Mesenchymal stem cell (in vitro differentiated cells and primary cell): ENCODE measurements around the gene COBL.

Experiments
- DNase-seq: peaks from one replicate; pipeline ENCODE4 v3.0.0-alpha.2; 2013
- H2AFZ ChIP-seq: one replicate; pipeline ENCODE4 v1.6.1; 2013; ENCODE audit warnings: low read depth, mild to moderate bottlenecking, control low read depth, inconsistent platforms, low read length, moderate library complexity
- H2AK5ac ChIP-seq: 2 replicates; pipeline ENCODE4 v1.6.1; 2013; ENCODE audit warnings: low read length, moderate library complexity, mild to moderate bottlenecking, inconsistent platforms; ENCODE audit not compliant: severe bottlenecking
- H2BK120ac ChIP-seq: one replicate; pipeline ENCODE4 v1.6.1; 2013; ENCODE audit warnings: low read depth, mild to moderate bottlenecking, inconsistent platforms, low read length, moderate library complexity
- H2BK12ac ChIP-seq, 2 experiments: one replicate each; pipeline ENCODE4 v1.6.1; 2013; ENCODE audit warnings: inconsistent platforms in 2 of 2, low read length in 2 of 2, mild to moderate bottlenecking in 2 of 2, moderate library complexity in 2 of 2, control low read depth in 1 of 2
- H2BK15ac ChIP-seq: one replicate; pipeline ENCODE4 v1.6.1; 2013; ENCODE audit warnings: mild to moderate bottlenecking, low read depth, inconsistent platforms; ENCODE audit not compliant: poor library complexity, severe bottlenecking
- H2BK5ac ChIP-seq: 2 replicates; pipeline ENCODE4 v1.6.1; 2013; ENCODE audit warnings: low read depth, mild to moderate bottlenecking, low read length, control low read depth, inconsistent platforms; ENCODE audit not compliant: poor library complexity, severe bottlenecking
- H3K14ac ChIP-seq, 2 experiments: one replicate each; pipeline ENCODE4 v1.6.1; 2013; ENCODE audit warnings: inconsistent platforms in 2 of 2, low read length in 2 of 2, control low read depth in 1 of 2, mild to moderate bottlenecking in 1 of 2, moderate library complexity in 1 of 2
- H3K18ac ChIP-seq, 2 experiments: one replicate each; pipeline ENCODE4 v1.6.1; 2013; ENCODE audit warnings: inconsistent platforms in 2 of 2, low read length in 2 of 2, control low read depth in 1 of 2, low read depth in 1 of 2, mild to moderate bottlenecking in 1 of 2
- H3K23ac ChIP-seq, 2 experiments: one replicate each; pipeline ENCODE4 v1.6.1; 2013; ENCODE audit warnings: inconsistent platforms in 2 of 2, low read length in 2 of 2, mild to moderate bottlenecking in 2 of 2, moderate library complexity in 2 of 2, control low read depth in 1 of 2
- H3K27ac ChIP-seq: 2 replicates; pipeline ENCODE4 v1.5.1; 2013; ENCODE audit warnings: mild to moderate bottlenecking, moderate library complexity, low read length, control low read depth, inconsistent platforms; ENCODE audit not compliant: poor library complexity, severe bottlenecking
- H3K27me3 ChIP-seq, 2 experiments: 2 replicates each; pipeline versions ENCODE4 v1.6.1 to v1.7.0; 2013; ENCODE audit warnings: low read length in 2 of 2, mild to moderate bottlenecking in 2 of 2, moderate library complexity in 2 of 2, control low read depth in 1 of 2, inconsistent platforms in 1 of 2; ENCODE audit not compliant: control insufficient read depth in 1 of 2, insufficient read depth in 1 of 2
- H3K36me3 ChIP-seq, 2 experiments: 2 replicates each; pipeline versions ENCODE4 v1.6.1 to v1.7.0; 2013; ENCODE audit warnings: low read length in 2 of 2, control low read depth in 1 of 2, inconsistent platforms in 1 of 2, low read depth in 1 of 2, mild to moderate bottlenecking in 1 of 2; ENCODE audit not compliant: insufficient read depth in 2 of 2, control insufficient read depth in 1 of 2
- H3K4ac ChIP-seq, 2 experiments: one replicate each; pipeline ENCODE4 v1.6.1; 2013; ENCODE audit warnings: inconsistent platforms in 2 of 2, low read length in 2 of 2, mild to moderate bottlenecking in 2 of 2, moderate library complexity in 2 of 2, control low read depth in 1 of 2, low read depth in 1 of 2
- H3K4me1 ChIP-seq: 2 replicates; pipeline ENCODE4 v1.6.1; 2013; ENCODE audit warnings: low read depth, low read length, control low read depth; ENCODE audit not compliant: control insufficient read depth, insufficient read depth
- H3K4me2 ChIP-seq: 2 replicates; pipeline ENCODE4 v1.6.1; 2013; ENCODE audit warnings: low read length, mild to moderate bottlenecking, inconsistent platforms; ENCODE audit not compliant: poor library complexity, severe bottlenecking
- H3K4me3 ChIP-seq, 2 experiments: 2 replicates each; pipeline versions ENCODE4 v1.5.1 to v1.7.0; 2013; ENCODE audit warnings: low read length in 2 of 2, mild to moderate bottlenecking in 2 of 2, control low read depth in 1 of 2, low read depth in 1 of 2; ENCODE audit not compliant: insufficient read depth in 1 of 2
- H3K79me1 ChIP-seq: replicated peaks from 2 replicates; pipeline ENCODE4 v1.6.1; 2013; ENCODE audit warnings: mild to moderate bottlenecking, control low read depth, low read length, inconsistent platforms; ENCODE audit not compliant: poor library complexity, severe bottlenecking
- H3K9ac ChIP-seq: 2 replicates; pipeline ENCODE4 v1.7.0; 2013; ENCODE audit warnings: mild to moderate bottlenecking, low read length, moderate library complexity
- H3K9me3 ChIP-seq: 2 replicates; pipeline ENCODE4 v1.7.0; 2013; ENCODE audit warnings: mild to moderate bottlenecking, low read length; ENCODE audit not compliant: control insufficient read depth
- H4K8ac ChIP-seq: one replicate; pipeline ENCODE4 v1.6.1; 2013; ENCODE audit warnings: inconsistent platforms, mild to moderate bottlenecking, low read length, moderate library complexity
- H4K91ac ChIP-seq: one replicate; pipeline ENCODE4 v1.6.1; 2013; ENCODE audit warnings: mild to moderate bottlenecking, low read length, inconsistent platforms
- WGBS: methylation state at CpG from one replicate; pipeline ENCODE4 v1.1.7; 2013; ENCODE audit warnings: mixed read lengths; 5-methylcytosine and 5-hydroxymethylcytosine counted together

COBL gene

DNA sequence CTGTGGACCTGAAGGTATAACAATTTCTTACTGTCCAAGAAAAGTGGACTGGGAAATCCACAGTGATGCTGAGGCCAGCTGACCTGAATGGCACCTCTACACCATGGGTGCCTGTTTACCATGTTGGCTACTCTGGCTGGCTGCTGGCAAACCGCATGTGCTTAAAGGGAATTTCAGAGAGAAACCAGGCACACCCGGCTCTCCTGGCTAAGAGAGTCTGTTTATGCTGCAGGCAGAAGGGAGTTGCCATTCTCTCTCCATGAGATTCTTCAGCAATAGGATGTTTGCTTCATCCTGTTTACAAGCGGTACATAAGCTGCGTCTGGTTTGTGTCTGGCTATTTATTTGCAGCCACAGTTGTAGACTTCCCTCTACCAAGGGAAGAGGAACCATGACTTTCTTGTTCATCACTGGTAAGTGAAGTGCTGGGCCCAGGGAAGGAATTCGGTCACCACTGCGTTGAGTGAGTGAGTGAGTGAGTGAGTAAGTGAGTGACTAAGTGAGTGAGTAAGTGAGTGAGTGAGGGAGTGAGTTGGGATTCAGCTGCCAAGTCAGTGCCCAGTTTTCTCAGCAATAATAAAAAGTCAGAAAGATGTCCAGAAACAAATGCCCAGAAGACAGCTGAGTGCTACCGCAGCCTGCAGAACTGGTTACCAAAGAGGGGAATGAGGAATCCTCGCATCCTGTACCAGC, 90.4 kb downstream of the COBL start:
- Histone ChIP-seq H3K23ac (no peak overlapping the region), H4K91ac (no peak overlapping the region), H3K27ac (no peak overlapping the region), H3K4ac (no peak overlapping the region), H3K4me1 (peaks cover 2% of the 10 kb centered on the region), H3K27me3 (peaks cover 4 to 23% of the 10 kb centered on the region in 2 experiments), H2BK120ac (no peak overlapping the region), H3K4me2 (no peak overlapping the region), H3K79me1 (no peaks in the 10 kb centered on the region), H3K4me3 (no peak overlapping the region), H3K18ac (no peak overlapping the region), H2BK5ac (no peak overlapping the region), H3K14ac (no peak overlapping the region), H2BK15ac (no peak overlapping the region), H3K9me3 (no peaks in the 10 kb centered on the region), H4K8ac (no peak overlapping the region), H2AFZ (no peak overlapping the region), H3K36me3 (no peaks in the 10 kb centered on the region), H3K9ac (no peak overlapping the region), H2AK5ac (no peak overlapping the region), H2BK12ac (peak overlapping the region in 1 of 2 experiments; percentile 25)
- DNase-seq, result peak; percentile 65
- WGBS, result 26% methylated on average over 8 of the region's 8 CpGs

DNA sequence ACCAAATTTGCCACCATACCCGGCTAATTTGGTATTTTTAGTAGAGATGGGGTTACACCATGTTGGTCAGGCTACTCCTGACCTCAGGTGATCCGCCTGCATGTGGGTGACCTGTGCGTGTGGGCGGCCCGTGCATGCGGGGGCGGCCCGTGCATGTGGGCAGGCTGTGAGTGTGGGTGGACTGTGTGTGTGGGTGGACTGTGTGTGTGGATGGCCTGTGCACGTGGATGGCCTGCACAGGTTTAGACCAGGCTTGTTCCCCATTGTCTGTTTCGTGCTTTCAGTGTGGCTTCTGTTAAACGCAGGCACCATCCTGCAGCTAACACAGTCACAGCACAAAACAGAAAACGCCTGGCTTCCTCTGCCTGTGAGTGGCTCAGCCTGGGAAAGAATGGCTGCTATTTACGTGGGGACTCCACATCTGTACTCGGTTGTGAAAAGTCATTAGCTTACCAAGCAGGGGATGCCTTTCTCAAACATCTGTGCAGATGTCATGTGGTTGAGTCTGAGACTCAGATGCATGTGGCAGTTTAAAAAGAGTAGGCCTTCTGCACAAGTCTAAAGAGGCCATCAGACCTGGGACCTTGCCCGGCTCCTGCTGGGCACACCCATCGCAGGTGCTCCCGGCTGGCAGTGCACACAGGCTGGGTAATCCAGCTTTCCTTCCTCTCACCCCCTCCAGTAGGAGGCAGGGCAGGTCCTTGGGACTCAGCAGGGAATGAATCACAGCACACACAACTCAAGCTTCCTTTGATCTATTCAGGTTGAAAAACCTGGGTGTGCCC, 91.6 kb downstream of the COBL start:
- H2BK15ac ChIP-seq, result no peak overlapping the region
- H3K9me3 ChIP-seq, result no peaks in the 10 kb centered on the region
- H3K4me3 ChIP-seq, result no peak overlapping the region
- no peak overlapping the region for H3K23ac ChIP-seq
- no peak overlapping the region for H3K4me2 ChIP-seq
- no peak overlapping the region for H3K27ac ChIP-seq
- H2BK120ac ChIP-seq, result no peak overlapping the region
- no peak overlapping the region for H4K8ac ChIP-seq
- WGBS, result 81% methylated on average over 17 of the region's 17 CpGs
- H3K9ac ChIP-seq, result no peak overlapping the region
- peak overlapping the region in 1 of 2 experiments; percentile 73 for H3K14ac ChIP-seq
- no peak overlapping the region for H2BK5ac ChIP-seq
- DNase-seq, result no peak
- H3K79me1 ChIP-seq, result no peaks in the 10 kb centered on the region
- H2BK12ac ChIP-seq, result peak overlapping the region in 1 of 2 experiments; percentile 57
- peaks cover 4 to 11% of the 10 kb centered on the region in 2 experiments for H3K27me3 ChIP-seq
- peaks cover 2% of the 10 kb centered on the region for H3K4me1 ChIP-seq
- H2AK5ac ChIP-seq, result no peak overlapping the region
- peak overlapping the region; percentile 64 for H4K91ac ChIP-seq
- no peaks in the 10 kb centered on the region for H3K36me3 ChIP-seq
- H2AFZ ChIP-seq, result no peak overlapping the region
- H3K4ac ChIP-seq, result no peak overlapping the region
- peak overlapping the region; percentile 5 to 16 for H3K18ac ChIP-seq

DNA sequence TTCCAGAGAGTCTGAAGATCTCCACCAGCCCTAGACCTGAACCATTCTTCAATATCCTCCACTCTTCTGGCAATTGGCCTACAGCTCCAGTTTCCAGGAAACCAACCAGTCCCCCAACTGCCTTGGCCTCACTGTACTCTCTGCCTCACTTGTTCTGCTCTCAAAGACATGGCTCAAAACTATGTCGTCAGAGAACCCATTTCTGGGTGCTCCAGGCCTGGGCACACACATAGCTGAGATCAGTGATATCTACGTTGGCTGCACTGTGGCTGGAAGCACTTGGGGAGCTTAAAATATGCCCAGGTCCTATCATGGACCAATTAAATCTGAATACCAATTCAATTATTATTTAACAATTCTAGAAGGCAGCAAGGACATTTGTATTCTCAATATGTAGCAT, 93.1 kb downstream of the COBL start:
- peaks cover 2% of the 10 kb centered on the region for H3K4me1 ChIP-seq
- H3K9me3 ChIP-seq, result no peaks in the 10 kb centered on the region
- no peak overlapping the region for H4K8ac ChIP-seq
- H3K4me3 ChIP-seq, result no peak overlapping the region
- H2BK15ac ChIP-seq, result no peak overlapping the region
- no peak overlapping the region for H3K18ac ChIP-seq
- no peak overlapping the region for H2AK5ac ChIP-seq
- 72% methylated on average over 2 of the region's 2 CpGs for WGBS
- H3K9ac ChIP-seq, result no peak overlapping the region
- H2BK12ac ChIP-seq, result no peak overlapping the region
- H2AFZ ChIP-seq, result no peak overlapping the region
- H3K4ac ChIP-seq, result no peak overlapping the region
- peaks cover 4 to 7% of the 10 kb centered on the region in 2 experiments for H3K27me3 ChIP-seq
- H3K27ac ChIP-seq, result no peak overlapping the region
- H3K79me1 ChIP-seq, result no peaks in the 10 kb centered on the region
- no peak overlapping the region for H3K4me2 ChIP-seq
- no peak overlapping the region for H2BK120ac ChIP-seq
- no peak overlapping the region for H3K23ac ChIP-seq
- no peak overlapping the region for H2BK5ac ChIP-seq
- H3K14ac ChIP-seq, result no peak overlapping the region
- H4K91ac ChIP-seq, result no peak overlapping the region
- no peak for DNase-seq
- no peaks in the 10 kb centered on the region for H3K36me3 ChIP-seq

DNA sequence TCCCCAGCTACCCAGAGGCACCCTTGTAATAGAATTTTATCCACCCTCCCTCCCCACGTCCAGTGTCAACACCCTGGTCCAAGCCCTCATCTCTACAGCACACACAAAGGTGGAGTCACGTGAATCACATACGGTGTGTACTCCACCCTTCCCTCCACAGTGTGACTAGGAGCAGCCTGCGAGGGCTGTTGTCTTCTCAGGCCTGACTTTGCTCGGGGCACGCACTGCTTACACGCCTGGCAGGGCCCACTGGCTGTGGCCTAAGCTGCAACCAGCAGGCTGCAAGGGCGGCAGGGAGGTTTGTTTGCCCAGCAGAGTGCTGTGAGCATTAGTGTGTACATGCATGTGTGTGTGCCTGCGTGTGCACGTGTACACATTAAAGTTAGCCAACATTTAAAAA, 93.7 kb downstream of the COBL start:
- Histone ChIP-seq H3K27ac (no peak overlapping the region), H2AFZ (peak overlapping the region; percentile 8), H3K9me3 (no peaks in the 10 kb centered on the region), H4K8ac (no peak overlapping the region), H3K9ac (no peak overlapping the region), H2BK12ac (no peak overlapping the region), H4K91ac (no peak overlapping the region), H3K14ac (peak overlapping the region in 1 of 2 experiments; percentile 6), H3K4me1 (peaks cover 2% of the 10 kb centered on the region), H3K4me3 (no peak overlapping the region), H3K36me3 (no peaks in the 10 kb centered on the region), H3K27me3 (peaks cover 4 to 7% of the 10 kb centered on the region in 2 experiments), H3K4ac (no peak overlapping the region), H3K4me2 (no peak overlapping the region), H3K18ac (peak overlapping the region in 1 of 2 experiments; percentile 57), H2BK15ac (no peak overlapping the region), H2BK120ac (no peak overlapping the region), H2AK5ac (no peak overlapping the region), H2BK5ac (no peak overlapping the region), H3K79me1 (no peaks in the 10 kb centered on the region), H3K23ac (no peak overlapping the region)
- WGBS, result 90% methylated on average over 7 of the region's 10 CpGs
- no peak for DNase-seq
